ENCODE data around the gene RABL2A.
A peak's percentile ranks its signal among the peaks of the same experiment; 100 is the strongest.
"Not testable (repeated sequence)": the region's sequence is repeated elsewhere in the genome, so short reads cannot be mapped to it uniquely, and the experiment has no call there.

The RABL2A gene

DNA sequence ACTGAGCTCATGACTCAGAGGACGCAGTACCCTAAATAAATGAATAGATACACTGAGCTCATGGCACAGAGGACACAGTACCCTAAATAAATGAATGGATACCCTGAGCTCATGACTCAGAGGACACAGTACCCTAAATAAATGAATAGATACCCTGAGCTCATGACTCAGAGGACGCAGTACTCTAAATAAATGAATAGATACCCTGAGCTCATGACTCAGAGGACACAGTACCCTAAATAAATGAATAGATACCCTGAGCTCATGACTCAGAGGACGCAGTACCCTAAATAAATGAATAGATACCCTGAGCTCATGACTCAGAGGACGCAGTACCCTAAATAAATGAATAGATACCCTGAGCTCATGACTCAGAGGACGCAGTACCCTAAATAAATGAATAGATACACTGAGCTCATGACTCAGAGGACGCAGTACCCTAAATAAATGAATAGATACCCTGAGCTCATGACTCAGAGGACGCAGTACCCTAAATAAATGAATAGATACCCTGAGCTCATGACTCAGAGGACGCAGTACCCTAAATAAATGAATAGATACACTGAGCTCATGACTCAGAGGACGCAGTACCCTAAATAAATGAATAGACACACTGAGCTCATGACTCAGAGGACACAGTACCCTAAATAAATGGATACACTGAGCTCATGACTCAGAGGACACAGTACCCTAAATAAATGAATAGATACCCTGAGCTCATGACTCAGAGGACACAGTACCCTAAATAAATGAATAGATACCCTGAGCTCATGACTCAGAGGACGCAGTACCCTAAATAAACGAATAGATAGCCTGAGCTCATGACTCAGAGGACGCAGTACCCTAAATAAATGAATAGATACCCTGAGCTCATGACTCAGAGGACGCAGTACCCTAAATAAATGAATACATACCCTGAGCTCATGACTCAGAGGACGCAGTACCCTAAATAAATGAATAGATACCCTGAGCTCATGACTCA lies 24.1 kb downstream of the RABL2A start:
- H3K4me3 Mint-ChIP-seq; H3K27me3 Mint-ChIP-seq; DNase-seq; H3K27ac Mint-ChIP-seq; H3K4me1 Mint-ChIP-seq; H3K36me3 Mint-ChIP-seq (ENCODE audit: low read depth); ATAC-seq; H3K9me3 Mint-ChIP-seq: not testable (repeated sequence)

DNA sequence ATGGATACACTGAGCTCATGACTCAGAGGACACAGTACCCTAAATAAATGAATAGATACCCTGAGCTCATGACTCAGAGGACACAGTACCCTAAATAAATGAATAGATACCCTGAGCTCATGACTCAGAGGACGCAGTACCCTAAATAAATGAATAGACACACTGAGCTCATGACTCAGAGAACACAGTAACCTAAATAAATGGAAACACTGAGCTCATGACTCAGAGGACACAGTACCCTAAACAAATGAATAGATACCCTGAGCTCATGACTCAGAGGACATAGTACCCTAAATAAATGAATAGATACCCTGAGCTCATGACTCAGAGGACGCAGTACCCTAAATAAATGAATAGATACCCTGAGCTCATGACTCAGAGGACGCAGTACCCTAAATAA lies 25.5 kb downstream of the RABL2A start:
- not testable (repeated sequence) for H3K27me3 Mint-ChIP-seq; H3K27ac Mint-ChIP-seq; H3K4me1 Mint-ChIP-seq; DNase-seq; H3K9me3 Mint-ChIP-seq; H3K36me3 Mint-ChIP-seq (ENCODE audit: low read depth); H3K4me3 Mint-ChIP-seq; ATAC-seq

DNA sequence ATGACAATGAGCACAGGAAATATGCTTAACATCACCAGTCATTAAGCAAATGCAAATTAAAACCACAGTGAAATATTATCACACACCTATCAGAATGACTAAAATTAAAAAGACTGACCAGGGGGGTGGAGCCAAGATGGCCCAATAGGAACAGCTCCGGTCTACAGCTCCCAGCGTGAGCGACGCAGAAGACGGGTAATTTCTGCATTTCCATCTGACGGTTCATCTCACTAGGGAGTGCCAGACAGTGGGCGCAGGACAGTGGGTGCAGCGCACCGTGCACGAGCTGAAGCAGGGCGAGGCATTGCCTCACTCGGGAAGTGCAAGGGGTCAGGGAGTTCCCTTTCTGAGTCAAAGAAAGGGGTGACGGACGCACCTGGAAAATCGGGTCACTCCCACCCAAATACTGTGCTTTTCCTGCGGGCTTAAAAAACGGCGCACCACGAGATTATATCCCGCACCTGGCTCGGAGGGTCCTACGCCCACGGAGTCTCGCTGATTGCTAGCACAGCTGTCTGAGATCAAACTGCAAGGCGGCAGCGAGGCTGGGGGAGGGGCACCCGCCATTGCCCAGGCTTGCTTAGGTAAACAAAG lies 29.1 kb downstream of the RABL2A start:
- H3K4me1 Mint-ChIP-seq; ATAC-seq; H3K27ac Mint-ChIP-seq; H3K36me3 Mint-ChIP-seq (ENCODE audit: low read depth); H3K27me3 Mint-ChIP-seq; H3K9me3 Mint-ChIP-seq; DNase-seq: not testable (repeated sequence)
- peak overlapping the region; percentile 43 for H3K4me3 Mint-ChIP-seq

DNA sequence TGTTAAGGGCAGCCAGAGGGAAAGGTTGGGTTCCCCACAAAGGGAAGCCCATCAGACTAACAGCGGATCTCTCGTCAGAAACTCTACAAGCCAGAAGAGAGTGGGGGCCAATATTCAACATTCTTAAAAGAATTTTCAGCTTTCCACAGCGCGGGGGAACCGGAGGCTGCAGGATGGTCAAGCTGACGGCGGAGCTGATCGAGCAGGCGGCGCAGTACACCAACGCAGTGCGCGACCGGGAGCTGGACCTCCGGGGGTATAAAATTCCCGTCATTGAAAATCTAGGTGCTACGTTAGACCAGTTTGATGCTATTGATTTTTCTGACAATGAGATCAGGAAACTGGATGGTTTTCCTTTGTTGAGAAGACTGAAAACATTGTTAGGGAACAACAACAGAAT lies 30.7 kb downstream of the RABL2A start:
- H3K4me1 Mint-ChIP-seq; DNase-seq; H3K36me3 Mint-ChIP-seq (ENCODE audit: low read depth); H3K9me3 Mint-ChIP-seq; H3K27me3 Mint-ChIP-seq; H3K27ac Mint-ChIP-seq; H3K4me3 Mint-ChIP-seq; ATAC-seq: not testable (repeated sequence)

DNA sequence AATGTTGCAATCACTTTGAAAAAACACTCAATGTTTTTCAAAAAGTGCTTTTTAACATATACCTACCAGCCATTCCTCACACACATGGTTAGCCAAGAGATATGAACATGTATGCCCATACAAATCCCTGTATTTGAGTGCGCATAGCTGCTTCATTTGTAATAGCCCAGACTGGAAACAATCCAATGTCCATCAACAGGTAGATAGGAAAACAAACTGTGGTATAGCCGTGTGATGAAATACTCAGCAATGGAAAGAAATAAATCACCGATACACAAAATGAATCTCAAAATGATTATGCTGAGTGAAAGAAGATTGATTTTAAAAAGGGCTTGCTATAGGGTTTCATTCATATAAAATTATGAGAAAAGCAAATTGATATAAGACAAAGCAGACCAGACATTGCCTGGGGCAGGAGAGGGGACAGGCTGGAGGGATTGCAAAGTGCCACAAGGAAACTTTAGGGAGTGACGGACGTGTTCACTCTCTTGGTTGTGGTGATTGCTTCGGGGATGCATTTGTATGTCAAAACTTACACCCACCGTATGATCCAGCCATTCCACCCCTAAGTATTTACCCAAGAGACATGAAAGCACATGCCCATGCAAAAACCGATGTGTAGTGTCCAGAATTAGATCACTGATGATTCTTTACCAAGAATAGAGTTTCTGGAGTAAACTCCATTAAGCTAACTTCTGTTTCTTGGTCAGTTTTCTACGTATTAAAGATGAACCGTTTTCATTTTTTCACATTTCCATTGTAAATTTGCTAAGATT lies 36.4 kb downstream of the RABL2A start:
- not testable (repeated sequence) for H3K27me3 Mint-ChIP-seq; H3K4me1 Mint-ChIP-seq; ATAC-seq; H3K36me3 Mint-ChIP-seq (ENCODE audit: low read depth); H3K4me3 Mint-ChIP-seq; H3K27ac Mint-ChIP-seq; H3K9me3 Mint-ChIP-seq; DNase-seq

DNA sequence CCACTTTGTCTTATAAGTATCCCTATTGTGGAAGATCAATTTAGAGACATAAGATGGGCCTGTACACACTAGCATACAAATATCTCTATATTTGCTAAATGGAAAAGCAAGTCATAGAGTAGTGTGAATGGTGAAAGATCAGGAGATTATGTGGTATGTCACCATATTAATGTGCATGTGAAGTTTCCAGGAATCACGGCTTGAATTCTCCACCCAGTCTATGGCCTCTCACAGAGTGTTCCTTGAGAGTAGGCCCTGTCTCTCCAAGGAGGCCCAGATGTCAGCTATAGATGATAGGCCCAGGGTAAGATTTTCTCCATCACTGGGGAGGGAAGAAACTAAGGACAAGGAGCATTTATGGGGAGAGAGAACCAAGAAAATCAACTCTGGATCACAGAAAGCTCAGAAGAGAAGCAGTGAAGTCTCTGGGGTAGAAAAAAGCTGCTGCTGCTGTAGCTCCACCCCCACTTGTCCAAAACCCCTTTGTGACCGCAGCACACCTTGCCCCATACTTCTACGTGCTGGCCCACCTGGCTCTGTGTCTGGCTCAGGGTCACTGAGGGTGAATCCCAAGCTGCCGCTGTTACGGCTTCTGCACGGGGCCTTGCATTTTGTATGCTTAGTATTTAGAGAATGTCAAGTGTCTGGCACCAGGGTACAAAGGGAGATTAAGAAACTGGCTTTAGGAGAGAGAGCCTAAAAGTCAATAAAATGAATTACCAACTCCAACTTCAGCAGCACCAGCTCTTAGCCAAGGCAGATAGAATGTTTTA lies 37.9 kb downstream of the RABL2A start:
- H3K4me1 Mint-ChIP-seq; H3K36me3 Mint-ChIP-seq (ENCODE audit: low read depth); H3K9me3 Mint-ChIP-seq; DNase-seq; H3K4me3 Mint-ChIP-seq; H3K27ac Mint-ChIP-seq; ATAC-seq; H3K27me3 Mint-ChIP-seq: not testable (repeated sequence)

DNA sequence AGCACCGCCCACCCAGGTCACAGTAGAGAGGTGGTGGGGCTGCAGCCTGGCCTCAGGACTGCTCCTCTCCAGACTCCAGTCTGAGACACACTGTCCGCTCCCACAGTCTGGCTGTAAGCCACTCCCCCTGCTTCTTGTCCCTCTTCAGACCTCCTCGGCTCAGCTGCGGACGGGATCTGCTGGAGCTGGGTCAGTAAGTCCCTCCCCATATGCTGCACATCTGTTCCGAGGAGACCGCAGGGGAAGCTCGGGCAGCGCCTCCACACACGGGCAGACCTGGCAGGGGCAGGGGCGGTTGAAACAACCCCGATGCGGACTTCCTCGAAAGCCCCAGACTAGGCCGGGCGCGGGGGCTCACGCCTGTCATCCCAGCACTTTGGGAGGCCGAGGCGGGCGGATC lies 41.9 kb downstream of the RABL2A start:
- not testable (repeated sequence) for H3K27me3 Mint-ChIP-seq; H3K36me3 Mint-ChIP-seq (ENCODE audit: low read depth); H3K9me3 Mint-ChIP-seq; H3K27ac Mint-ChIP-seq; ATAC-seq; DNase-seq; H3K4me3 Mint-ChIP-seq; H3K4me1 Mint-ChIP-seq

DNA sequence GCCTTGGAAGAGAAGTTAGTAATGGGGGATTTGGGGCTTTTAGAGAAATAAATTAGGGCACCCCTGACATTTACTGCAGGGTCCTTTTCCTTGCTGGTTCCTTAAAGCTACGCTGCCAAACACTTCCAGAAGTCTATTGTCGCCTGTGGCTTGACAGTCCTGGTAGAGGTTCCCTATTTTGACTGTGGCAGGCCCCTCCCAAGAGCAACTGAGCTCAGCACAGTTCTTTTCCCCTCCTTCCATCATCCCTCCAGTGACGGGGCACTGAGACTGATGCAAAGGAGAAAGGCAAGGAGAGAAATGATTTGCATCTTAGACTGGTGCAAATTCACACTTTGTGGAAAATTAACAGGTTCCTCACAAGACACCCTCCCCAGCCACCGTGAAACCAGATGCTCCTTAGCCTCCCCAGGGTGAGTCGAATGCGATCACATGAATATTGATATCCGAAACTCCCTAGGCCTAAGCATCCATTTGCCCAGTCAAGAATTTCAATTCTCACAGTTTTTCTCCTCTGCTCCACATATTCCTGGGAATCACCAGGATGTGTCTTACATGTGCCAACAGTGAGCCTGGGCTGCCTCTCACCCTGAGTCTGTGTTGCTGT lies 45.4 kb downstream of the RABL2A start:
- ATAC-seq = no peak
- DNase-seq = no peak
- Mint-ChIP-seq H3K36me3 (ENCODE audit: low read depth) (no peaks in the 10 kb centered on the region), H3K4me1 (peaks cover 6% of the 10 kb centered on the region), H3K9me3 (no peaks in the 10 kb centered on the region), H3K27me3 (no peaks in the 10 kb centered on the region), H3K27ac (no peak overlapping the region), H3K4me3 (no peak overlapping the region)

DNA sequence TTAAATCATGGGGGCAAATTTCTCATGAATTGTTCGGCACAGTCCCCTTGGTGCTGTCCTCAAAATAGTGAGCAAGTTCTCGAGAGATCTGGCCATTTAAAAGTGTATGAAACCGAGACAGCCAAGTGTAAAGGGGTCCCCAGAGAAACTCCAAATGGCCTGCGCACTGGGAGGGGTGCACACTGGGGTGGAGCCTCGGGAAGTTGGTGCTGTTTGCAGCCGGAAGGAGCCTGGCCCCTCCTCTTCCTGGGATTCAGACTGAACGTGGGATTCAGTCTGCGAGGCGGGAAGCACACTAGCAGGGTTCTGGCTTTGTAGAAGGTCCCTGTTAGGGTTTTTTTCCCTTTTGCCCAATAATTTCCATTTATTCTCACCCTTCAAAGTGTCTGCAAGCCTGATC lies 48.8 kb downstream of the RABL2A start:
- H3K27me3 Mint-ChIP-seq = no peaks in the 10 kb centered on the region
- ATAC-seq = no peak
- no peaks in the 10 kb centered on the region for H3K9me3 Mint-ChIP-seq
- H3K36me3 Mint-ChIP-seq (ENCODE audit: low read depth) = no peaks in the 10 kb centered on the region
- no peak for DNase-seq
- no peak overlapping the region for H3K4me3 Mint-ChIP-seq
- peaks cover 6% of the 10 kb centered on the region for H3K4me1 Mint-ChIP-seq
- no peak overlapping the region for H3K27ac Mint-ChIP-seq

DNA sequence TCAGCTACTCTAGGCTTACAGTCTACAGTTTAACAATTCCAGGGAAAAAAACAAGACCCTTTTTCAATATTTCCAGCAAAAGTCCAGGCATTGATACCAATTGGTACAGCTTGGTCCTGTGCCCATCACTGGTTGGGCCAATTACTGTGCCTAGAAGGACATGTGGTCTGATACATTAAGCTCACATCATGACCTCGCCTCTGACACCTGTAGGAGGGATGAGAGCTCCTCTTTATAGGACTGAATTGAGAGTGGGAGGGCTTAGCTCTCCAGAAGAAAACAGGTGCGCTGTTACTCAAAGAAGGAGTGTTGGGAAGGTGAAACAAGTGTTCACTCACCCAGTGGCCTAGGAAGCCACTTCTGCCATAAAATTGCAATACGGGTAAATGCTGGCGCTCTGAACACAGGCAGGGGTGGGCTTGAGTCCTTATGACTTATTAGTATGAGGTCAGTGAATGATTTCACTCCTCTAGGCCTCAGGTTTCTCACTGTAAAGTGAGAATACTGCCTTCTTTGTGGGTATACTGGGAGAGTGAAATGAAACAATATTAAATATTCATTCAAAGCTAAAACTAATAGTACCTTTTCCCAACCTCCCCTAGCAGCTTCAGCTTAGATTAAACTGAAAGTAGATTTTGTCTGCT lies 49.7 kb downstream of the RABL2A start:
- Mint-ChIP-seq H3K4me1 (peaks cover 6% of the 10 kb centered on the region), H3K27ac (no peak overlapping the region), H3K9me3 (no peaks in the 10 kb centered on the region), H3K4me3 (no peak overlapping the region), H3K36me3 (ENCODE audit: low read depth) (no peaks in the 10 kb centered on the region), H3K27me3 (no peaks in the 10 kb centered on the region)
- DNase-seq (no peak), ATAC-seq (no peak)

DNA sequence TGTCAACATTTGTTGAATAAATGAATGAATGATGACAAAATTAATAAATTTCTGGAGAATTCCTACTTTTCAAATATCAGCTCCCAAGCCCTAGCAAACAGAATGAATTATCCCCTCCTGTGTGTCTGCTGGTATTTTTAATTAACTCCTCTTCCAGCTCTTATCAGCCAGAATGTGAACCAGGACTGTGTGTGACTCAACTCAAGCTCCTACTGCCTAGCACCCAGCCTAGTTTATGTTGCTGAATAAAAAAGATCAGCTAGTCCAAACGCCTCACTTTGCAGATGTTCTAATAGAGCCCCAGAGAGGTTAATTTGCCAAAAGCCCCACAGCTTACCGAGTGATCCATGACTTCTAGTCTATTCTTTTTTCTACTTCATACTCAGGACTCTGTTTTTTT lies 50.3 kb downstream of the RABL2A start:
- DNase-seq = no peak
- no peaks in the 10 kb centered on the region for H3K36me3 Mint-ChIP-seq (ENCODE audit: low read depth)
- no peak overlapping the region for H3K27ac Mint-ChIP-seq
- H3K4me3 Mint-ChIP-seq = no peak overlapping the region
- ATAC-seq = no peak
- H3K4me1 Mint-ChIP-seq = peaks cover 6% of the 10 kb centered on the region
- no peaks in the 10 kb centered on the region for H3K27me3 Mint-ChIP-seq
- no peaks in the 10 kb centered on the region for H3K9me3 Mint-ChIP-seq

DNA sequence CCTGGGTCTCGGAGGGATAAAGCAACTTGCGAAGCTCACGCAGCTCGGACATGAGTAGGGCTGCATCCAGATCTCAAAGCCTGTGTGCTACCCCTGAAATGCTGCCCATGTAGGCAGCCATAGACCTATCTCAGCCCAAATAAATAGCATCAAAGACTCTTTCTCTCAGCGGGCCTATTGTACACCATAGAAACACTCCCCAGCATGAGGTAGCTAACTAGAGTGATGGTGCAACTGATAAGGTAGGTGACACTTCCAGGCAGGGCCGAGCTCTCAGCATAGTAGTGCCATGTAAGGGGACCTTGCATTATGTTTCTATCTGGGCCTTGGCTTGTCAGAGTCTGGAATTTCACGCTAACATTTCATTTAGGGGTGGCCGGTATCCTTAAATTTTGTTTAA lies 52.4 kb downstream of the RABL2A start:
- H3K9me3 Mint-ChIP-seq = no peaks in the 10 kb centered on the region
- no peak for DNase-seq

DNA sequence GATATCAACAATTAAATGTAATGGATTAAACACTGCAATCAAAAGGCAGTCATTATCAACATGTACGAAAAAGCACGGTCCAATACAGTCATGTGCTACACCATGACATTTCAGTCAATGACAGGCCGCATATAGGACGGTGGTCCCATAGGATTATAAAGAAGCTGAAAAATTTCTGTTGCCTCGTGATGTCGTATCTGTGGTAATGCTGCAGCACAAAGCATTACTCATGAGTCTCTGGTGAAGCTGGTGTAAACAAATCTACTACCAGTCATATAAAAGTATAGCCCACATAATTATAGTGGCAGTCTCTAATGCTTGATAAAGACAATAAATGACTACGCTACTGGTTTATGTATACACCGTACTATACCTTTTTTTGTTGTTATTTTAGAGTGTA lies 58.4 kb downstream of the RABL2A start:
- H3K27me3 Mint-ChIP-seq = no peaks in the 10 kb centered on the region
- no peaks in the 10 kb centered on the region for H3K9me3 Mint-ChIP-seq
- no peaks in the 10 kb centered on the region for H3K36me3 Mint-ChIP-seq (ENCODE audit: low read depth)
- DNase-seq (no peak), ATAC-seq (no peak)
- H3K4me1 Mint-ChIP-seq = peaks cover under 1% of the 10 kb centered on the region
- H3K4me3 Mint-ChIP-seq = no peak overlapping the region
- no peak overlapping the region for H3K27ac Mint-ChIP-seq

More for the DNA sequence above, 52.4 kb downstream of the RABL2A start:
- no peak for ATAC-seq
- H3K4me1 Mint-ChIP-seq = no peaks in the 10 kb centered on the region
- H3K36me3 Mint-ChIP-seq (ENCODE audit: low read depth) = no peaks in the 10 kb centered on the region
- no peak overlapping the region for H3K27ac Mint-ChIP-seq
- no peak overlapping the region for H3K4me3 Mint-ChIP-seq
- H3K27me3 Mint-ChIP-seq = no peaks in the 10 kb centered on the region

Measured in activated naive CD8-positive, alpha-beta T cell treated with anti-CD3 and anti-CD28 coated beads, Interleukin-2, amount 50 U/mL, for 24 hours (primary cell).